Measurements from ENCODE around the gene MAU2.

The MAU2 gene

GRCh38 chr19:19399733-19400433 lies 79.3 kb downstream of the MAU2 start:
- no peak overlapping the region for H3K4me3 ChIP-seq (ENCODE audit: low read depth, low read length)
- TF ChIP-seq CTCF (IDR thresholded peaks at IDR 0.05; ENCODE audit: low read depth, low read length): no peak
- no peak for DNase-seq (ENCODE audit: low read depth, low spot score)
- in situ Hi-C loops (cut with HindIII; ENCODE audit: low sequenced_read_pairs): no loop called here

- TF ChIP-seq CTCF (IDR thresholded peaks at IDR 0.05; ENCODE audit: low read depth, low read length): no peak
- DNase-seq (ENCODE audit: low read depth, low spot score): no peak
- no peak overlapping the region for H3K4me3 ChIP-seq (ENCODE audit: low read depth, low read length)
- in situ Hi-C loops (cut with HindIII; ENCODE audit: low sequenced_read_pairs): no loop called here
Observed at GRCh38 chr19:19402656-19403372, 82.2 kb downstream of the MAU2 start.

- DNase-seq (ENCODE audit: low read depth, low spot score): peak; percentile 22
- TF ChIP-seq CTCF (IDR thresholded peaks at IDR 0.05; ENCODE audit: low read depth, low read length): no peak
- in situ Hi-C loops (cut with HindIII; ENCODE audit: low sequenced_read_pairs): no loop called here
- no peak overlapping the region for H3K4me3 ChIP-seq (ENCODE audit: low read depth, low read length)
Observed at GRCh38 chr19:19403373-19403901, 82.8 kb downstream of the MAU2 start.

GRCh38 chr19:19404879-19405860 lies 84.5 kb downstream of the MAU2 start, which contains the start of gene GATAD2A:
TSS of gene GATAD2A (plus strand) at chr19:19405675. CDS start at chr19:19465346, 59,671 bp downstream.
- in situ Hi-C loops (cut with HindIII; ENCODE audit: low sequenced_read_pairs): no loop called here
- H3K4me3 ChIP-seq (ENCODE audit: low read depth, low read length): peak within 1 kb of the TSS; percentile 80
- DNase-seq (ENCODE audit: low read depth, low spot score): peak; percentile 95
- TF ChIP-seq CTCF (IDR thresholded peaks at IDR 0.05; ENCODE audit: low read depth, low read length): no peak

GRCh38 chr19:19405971-19406877 lies 85.6 kb downstream of the MAU2 start:
- DNase-seq (ENCODE audit: low read depth, low spot score): peak; percentile 51
- peak overlapping the region; percentile 80 for H3K4me3 ChIP-seq (ENCODE audit: low read depth, low read length)
- in situ Hi-C loops (cut with HindIII; ENCODE audit: low sequenced_read_pairs): no loop called here
- no peak for TF ChIP-seq CTCF (IDR thresholded peaks at IDR 0.05; ENCODE audit: low read depth, low read length)
